ENCODE measurements around the gene LRCOL1. TPM values are rescaled to one million over a fixed set of nuclear protein-coding genes. Genes with fewer than 3 reads are reported as not detected.

LRCOL1 gene
- total RNA-seq, 1 experiment from 2014 or later, result not detected

- BruUV-seq (replicated peaks), result no TSS peak
- no peak for ATAC-seq
- in situ Hi-C loops (cut with HindIII; ENCODE audit: low pct_unique_long_range_greater_than_20kb, low sequenced_read_pairs), result no loop called here
Measured at GRCh38 chr12:132604151-132604618, 6.2 kb downstream of the LRCOL1 start.

GRCh38 chr12:132603240-132604150 is 6.9 kb downstream of the LRCOL1 start:
- ChIA-PET CTCF (no interaction called here), POLR2A (interaction anchor here (0.6 kb wide), 1 partner anchor 10 kb away, joined by 3 read pairs; no protein-coding TSS in a partner anchor)
- Histone ChIP-seq H3K27ac (ENCODE audit: low read length) (no peak overlapping the region), H3K4me3 (ENCODE audit: low read depth in 2 of 2, low read length in 2 of 2) (no peak overlapping the region), H3K36me3 (ENCODE audit: control insufficient read depth, insufficient read depth, low read length) (no peaks in the 10 kb centered on the region), H3K4me1 (ENCODE audit: control insufficient read depth, insufficient read depth, low read length) (peaks cover 23% of the 10 kb centered on the region), H3K9me3 (ENCODE audit: control insufficient read depth, insufficient read depth, low read depth, low read length) (no peaks in the 10 kb centered on the region), H3K27me3 (ENCODE audit: control insufficient read depth, insufficient read depth, low read length) (no peaks in the 10 kb centered on the region)
- DNase-seq (ENCODE audit: low read depth, low spot score), result no peak
- ATAC-seq, result no peak
- in situ Hi-C loops (cut with HindIII; ENCODE audit: low pct_unique_long_range_greater_than_20kb, low sequenced_read_pairs), result no loop called here
- intact Hi-C loops (cut with micrococcal nuclease; ENCODE audit: unreplicated experiment), result no loop called here
- BruUV-seq (replicated peaks), result no TSS peak
- no peak for TF ChIP-seq CTCF (IDR thresholded peaks at IDR 0.05)
- TF ChIP-seq REST (IDR thresholded peaks at IDR 0.05; ENCODE audit: insufficient read depth in 1 of 2, low read depth in 2 of 2, low read length in 1 of 2), result no peak
- no peak for TF ChIP-seq SIN3A (IDR thresholded peaks at IDR 0.05; ENCODE audit: borderline replicate concordance, insufficient read depth, low read depth, low read length)
- TF ChIP-seq TCF7L2 (IDR thresholded peaks at IDR 0.05; ENCODE audit: low read depth, low read length), result no peak

More at GRCh38 chr12:132604151-132604618, 6.2 kb downstream of the LRCOL1 start:
- Histone ChIP-seq H3K27me3 (ENCODE audit: control insufficient read depth, insufficient read depth, low read length) (no peaks in the 10 kb centered on the region), H3K4me1 (ENCODE audit: control insufficient read depth, insufficient read depth, low read length) (peaks cover 29% of the 10 kb centered on the region), H3K36me3 (ENCODE audit: control insufficient read depth, insufficient read depth, low read length) (no peaks in the 10 kb centered on the region), H3K27ac (ENCODE audit: low read length) (no peak overlapping the region), H3K9me3 (ENCODE audit: control insufficient read depth, insufficient read depth, low read depth, low read length) (no peaks in the 10 kb centered on the region), H3K4me3 (ENCODE audit: low read depth in 2 of 2, low read length in 2 of 2) (no peak overlapping the region)
- CTCF ChIA-PET, result no interaction called here
- no peak for TF ChIP-seq REST (IDR thresholded peaks at IDR 0.05; ENCODE audit: insufficient read depth in 1 of 2, low read depth in 2 of 2, low read length in 1 of 2)
- no peak for TF ChIP-seq POLR2AphosphoS5 (IDR thresholded peaks at IDR 0.05; ENCODE audit: low read depth, low read length)
- no peak for TF ChIP-seq SIN3A (IDR thresholded peaks at IDR 0.05; ENCODE audit: borderline replicate concordance, insufficient read depth, low read depth, low read length)
- no peak for TF ChIP-seq TCF7L2 (IDR thresholded peaks at IDR 0.05; ENCODE audit: low read depth, low read length)
- no peak for TF ChIP-seq CTCF (IDR thresholded peaks at IDR 0.05)
- POLR2A ChIA-PET, result no interaction called here
- no peak for DNase-seq (ENCODE audit: low read depth, low spot score)
- intact Hi-C loops (cut with micrococcal nuclease; ENCODE audit: unreplicated experiment), result no loop called here

Measured in Panc1 (cell line).